GM18519 (cell line): Measurements from ENCODE around the gene IFIT1B.
"Not testable (repeated sequence)": the region's sequence is repeated elsewhere in the genome, so short reads cannot be mapped to it uniquely, and the experiment has no call there.

Source experiments
- ATAC-seq: cut with Tn5 transposase; IDR thresholded peaks from one replicate; pipeline ENCODE4 v1.9.1; 2021; ENCODE audit warnings: mild to moderate bottlenecking, moderate library complexity; ENCODE audit not compliant: unreplicated experiment, low FRiP score

The IFIT1B gene, protein sequence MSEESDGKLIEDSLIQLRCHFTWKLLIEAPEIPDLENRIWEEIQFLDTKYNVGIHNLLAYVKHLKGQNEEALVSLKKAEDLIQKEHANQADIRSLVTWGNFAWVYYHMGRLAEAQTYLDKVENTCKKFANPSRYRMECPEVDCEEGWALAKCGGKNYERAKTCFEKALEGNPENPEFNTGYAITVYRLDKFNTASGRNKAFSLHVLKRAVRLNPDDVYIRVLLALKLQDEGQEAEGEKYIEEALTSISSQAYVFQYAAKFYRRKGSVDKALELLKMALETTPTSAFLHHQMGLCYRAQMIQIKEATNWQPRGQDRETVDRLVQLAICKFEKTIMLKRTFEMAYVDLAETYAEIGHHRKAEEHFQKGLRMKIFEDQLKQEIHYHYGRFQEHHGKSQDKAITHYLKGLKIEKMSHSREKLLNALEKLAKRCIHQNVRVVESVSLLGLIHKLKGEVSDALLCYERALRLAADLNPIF

DNA sequence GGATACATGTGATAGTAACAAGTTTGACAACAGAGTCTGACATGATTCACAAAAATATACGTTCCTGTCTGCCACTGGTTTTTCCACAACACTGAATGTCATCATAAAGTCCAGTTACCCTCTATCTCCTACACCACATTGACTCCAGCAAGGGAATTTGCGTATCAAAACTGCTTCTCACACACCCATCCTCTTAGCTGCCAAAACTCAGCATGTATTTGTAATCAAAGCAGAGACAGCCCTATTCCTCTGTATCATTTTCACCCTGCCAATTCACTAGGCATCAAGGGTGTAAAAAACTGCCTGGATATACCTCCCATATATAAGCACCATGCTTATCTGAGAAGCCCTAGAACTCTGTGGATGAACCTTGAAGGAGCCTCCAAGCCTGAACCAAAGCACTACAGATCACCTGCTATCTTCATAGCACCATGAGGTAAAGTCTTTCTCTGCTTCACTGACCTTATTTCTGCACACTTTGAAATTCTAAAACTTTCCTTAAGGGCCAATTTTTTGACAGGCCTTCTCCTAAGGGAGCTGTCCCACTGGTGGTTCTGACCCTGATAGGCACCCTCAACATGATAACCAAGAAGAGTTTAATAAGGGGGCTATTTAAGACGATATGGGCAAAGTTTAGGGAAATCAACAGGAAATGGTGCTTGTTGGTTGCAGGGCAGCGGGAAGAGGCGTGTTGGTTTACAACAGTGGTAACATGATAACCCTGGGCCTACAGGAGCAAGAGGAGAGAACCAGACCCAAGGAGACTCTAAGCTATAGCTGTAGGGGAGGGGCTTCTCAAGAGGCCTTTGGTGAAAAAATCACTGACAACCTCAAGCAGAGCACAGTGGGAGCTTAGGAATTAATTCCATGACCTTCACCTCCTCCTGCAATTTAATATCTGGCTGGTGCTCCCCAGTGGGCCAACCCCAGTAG lies at the start of gene IFIT1B:
Gene IFIT1B (plus strand): TSS at position 352 of the 933 bp plus-strand sequence. CDS start 80 bp downstream, at position 432.
- no peak for ATAC-seq

DNA sequence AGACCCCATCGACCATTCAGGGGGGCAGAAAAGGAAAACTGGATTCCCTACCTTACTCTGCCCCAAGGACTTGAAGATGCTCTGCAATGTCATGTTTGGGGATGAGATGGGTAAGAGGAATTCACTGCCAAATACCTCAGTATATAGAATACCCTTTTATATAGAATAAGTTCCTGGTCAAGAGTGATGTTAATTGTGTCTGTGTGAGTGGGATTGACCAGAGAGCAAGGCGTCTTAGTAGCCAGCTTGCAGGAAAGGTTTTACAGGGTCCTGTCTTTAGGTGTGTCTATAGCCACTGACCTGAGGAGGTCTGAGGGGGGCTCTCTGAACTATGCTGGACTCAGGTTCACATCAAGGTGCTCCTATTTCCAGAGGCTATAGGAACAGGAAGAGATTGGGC lies 48.7 kb upstream of the IFIT1B start:
- ATAC-seq = no peak

DNA sequence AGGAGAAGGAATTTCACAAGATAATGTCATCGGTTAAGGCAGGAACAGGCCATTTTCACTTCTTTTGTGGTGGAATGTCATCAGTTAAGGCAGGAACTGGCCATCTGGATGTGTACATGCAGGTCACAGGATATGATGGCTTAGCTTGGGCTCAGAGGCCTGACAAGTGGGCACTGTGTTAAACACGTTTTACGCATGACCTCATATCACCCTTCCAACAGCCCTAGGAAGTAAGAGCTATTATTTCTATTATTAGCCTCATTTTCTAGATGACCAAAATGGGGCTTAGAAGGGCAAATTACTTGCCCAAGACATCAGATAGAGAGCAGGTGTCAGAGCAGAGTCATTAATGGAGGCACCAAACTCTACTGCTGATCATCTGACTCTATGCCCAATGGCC lies 47.8 kb upstream of the IFIT1B start:
- ATAC-seq = not testable (repeated sequence)

DNA sequence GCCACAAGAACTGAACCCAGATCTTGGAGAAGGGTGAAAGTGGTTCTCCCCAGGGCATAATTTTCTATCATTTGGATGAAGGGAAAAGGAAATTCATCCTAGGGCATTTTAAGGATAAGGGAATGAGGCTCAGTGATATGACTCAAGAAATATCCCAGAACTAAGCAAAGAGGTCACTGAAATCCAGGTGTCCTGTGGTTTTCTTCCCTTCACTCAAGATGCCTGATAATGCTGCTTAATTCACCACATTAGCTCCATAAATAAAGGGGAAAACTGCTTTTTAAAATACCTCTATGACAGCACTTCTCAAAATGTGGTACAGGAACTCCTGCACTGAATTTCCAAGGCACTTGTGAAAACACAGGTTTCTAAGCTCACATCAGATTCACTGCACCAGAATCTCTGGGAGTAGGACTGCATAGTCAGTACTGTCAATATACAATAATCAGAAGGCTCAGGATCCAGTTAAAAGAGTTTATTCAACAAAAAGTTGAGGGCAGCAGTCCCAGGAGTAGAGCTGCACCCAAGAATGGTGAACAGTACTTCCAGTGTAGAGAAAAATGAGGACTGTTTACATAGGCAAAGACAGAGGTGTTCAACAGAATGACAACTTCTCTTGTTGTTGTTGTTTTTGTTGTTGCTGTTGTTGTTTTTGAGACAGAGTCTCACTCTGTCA lies 47.2 kb upstream of the IFIT1B start:
- no peak for ATAC-seq

DNA sequence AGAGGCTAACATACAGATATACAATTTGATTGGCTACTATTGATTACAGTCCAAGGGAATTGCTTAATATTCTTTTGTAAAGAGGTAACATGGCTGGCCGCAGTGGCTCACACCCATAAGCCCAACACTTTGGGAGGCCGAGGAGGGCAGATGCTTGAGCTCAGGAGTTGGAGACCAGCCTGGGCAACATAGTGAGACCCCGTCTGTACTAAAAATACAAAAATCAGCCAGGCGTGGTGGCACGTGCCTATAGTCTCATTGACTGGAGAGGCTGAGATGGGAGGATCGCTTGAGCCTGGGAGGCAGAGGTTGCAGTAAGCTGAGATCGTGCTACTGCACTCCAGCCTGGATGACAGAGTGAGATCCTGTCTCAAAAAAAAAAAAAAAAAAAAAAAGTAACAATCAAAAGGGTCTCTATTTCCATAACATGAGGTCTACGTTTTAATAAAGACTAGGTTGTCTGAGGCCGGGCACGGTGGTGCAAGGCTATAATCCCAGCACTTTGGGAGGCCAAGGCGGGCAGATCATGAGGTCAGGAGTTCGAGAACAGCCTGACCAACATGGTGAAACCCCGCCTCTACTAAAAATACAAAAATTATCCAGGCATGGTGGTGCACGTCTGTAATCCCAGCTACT lies 46.3 kb upstream of the IFIT1B start:
- not testable (repeated sequence) for ATAC-seq

DNA sequence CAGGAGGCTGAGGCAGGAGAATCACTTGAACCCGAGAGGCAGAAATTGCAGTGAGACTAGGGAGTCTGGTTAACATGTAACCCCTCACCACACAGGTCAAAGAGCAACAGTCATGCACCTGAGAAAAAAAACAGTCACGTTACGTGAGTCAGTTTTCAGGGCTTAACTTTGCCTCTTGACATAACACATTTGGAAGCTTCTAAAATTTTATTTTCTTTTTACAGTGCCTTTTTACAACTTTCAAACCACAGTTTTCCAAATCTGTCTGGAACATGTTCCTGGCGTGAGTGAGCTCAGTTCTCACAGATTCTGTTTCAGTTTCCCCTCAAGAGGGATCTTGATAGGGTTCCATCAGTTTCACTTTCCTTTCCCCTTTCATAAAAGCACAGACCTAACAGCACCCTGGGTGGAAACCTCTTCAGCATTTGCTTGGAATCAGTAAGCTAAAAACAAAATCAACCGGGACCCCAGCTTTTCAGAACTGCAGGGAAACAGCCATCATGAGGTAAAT lies 45.7 kb upstream of the IFIT1B start:
- ATAC-seq = peak; percentile 39

DNA sequence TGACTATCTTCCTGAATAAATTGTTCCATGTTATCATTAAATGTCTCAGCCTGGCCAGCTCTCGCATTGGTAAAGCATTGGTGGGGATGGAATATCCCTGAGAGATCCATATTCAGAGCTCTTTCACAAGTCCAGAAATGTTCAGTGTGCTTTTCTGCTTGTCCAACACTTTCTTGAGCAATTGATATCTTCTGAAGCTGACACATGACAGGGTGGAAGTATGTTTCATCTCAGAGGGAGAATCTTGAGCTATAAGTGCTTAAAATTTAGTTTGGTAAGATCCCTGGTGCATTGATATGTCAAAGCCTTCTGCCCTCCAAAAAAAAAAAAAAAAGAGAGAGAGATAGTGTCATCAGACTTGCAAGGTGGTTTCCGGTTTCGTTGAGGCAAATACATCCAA lies 42.6 kb upstream of the IFIT1B start:
- ATAC-seq = no peak

DNA sequence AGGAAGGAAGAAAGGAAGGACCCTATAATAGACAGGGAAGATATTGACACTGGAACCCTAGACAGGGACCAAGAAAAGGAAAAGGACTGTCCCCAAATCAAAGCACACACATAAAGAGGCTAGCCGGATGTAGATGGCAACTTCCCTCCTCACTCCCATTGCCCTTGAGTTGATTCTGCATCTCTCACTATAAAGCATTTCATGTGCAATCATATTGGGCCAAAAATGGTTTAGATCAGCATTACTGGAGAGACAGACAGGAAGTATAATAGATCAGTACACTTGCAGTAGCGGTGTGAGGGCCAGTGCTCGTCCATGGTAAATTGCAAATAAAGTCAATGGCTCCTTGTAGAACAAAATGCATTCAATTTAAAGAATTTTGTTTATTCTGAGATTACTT lies 41.6 kb upstream of the IFIT1B start:
- ATAC-seq = no peak

DNA sequence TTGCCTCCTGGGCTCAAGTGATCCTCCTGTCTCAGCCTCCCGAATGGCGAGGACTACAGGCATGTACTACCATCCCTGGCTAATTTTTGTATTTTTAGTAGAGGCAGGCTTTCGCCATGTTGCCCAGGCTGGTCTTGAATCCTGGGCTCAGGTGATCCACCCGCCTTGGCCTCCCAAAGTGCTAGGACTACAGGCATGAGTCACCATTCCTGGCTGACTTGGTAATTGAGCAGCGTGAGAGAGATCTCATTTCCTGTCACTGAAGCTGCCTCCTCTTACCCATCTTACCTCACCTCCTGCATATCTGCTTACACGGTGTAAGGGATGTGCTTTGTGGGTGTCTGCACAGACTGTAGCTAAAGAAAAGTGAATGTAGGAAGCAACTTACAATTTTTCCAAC lies 40.4 kb upstream of the IFIT1B start:
- ATAC-seq = no peak

DNA sequence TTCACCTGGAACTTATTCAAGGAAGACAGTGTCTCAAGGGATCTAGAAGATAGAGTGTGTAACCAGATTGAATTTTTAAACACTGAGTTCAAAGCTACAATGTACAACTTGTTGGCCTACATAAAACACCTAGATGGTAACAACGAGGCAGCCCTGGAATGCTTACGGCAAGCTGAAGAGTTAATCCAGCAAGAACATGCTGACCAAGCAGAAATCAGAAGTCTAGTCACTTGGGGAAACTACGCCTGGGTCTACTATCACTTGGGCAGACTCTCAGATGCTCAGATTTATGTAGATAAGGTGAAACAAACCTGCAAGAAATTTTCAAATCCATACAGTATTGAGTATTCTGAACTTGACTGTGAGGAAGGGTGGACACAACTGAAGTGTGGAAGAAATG lies 39.1 kb upstream of the IFIT1B start:
- ATAC-seq = no peak

DNA sequence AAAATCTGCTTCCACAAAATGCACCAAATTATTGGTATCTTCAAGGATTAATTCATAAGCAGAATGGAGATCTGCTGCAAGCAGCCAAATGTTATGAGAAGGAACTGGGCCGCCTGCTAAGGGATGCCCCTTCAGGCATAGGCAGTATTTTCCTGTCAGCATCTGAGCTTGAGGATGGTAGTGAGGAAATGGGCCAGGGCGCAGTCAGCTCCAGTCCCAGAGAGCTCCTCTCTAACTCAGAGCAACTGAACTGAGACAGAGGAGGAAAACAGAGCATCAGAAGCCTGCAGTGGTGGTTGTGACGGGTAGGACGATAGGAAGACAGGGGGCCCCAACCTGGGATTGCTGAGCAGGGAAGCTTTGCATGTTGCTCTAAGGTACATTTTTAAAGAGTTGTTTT lies 38.0 kb upstream of the IFIT1B start:
- ATAC-seq = no peak

DNA sequence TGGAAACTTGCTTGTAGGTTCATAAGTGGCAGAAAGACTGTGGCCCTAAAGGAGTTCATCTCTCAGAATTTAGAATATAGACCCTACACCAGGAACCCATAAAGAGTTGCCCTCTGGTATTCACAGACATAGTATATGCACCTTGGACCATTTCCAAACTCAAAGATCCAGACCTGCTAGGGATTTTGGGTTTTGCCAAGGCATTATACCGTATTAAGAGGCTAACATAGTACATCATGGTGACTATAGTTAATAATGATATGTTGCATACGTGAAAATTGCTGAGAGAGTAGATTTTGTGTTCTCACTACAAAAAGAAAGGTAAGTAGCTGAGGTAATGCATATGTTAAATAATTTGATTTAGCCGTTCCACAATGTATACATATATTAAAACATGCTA lies 36.2 kb upstream of the IFIT1B start:
- no peak for ATAC-seq

DNA sequence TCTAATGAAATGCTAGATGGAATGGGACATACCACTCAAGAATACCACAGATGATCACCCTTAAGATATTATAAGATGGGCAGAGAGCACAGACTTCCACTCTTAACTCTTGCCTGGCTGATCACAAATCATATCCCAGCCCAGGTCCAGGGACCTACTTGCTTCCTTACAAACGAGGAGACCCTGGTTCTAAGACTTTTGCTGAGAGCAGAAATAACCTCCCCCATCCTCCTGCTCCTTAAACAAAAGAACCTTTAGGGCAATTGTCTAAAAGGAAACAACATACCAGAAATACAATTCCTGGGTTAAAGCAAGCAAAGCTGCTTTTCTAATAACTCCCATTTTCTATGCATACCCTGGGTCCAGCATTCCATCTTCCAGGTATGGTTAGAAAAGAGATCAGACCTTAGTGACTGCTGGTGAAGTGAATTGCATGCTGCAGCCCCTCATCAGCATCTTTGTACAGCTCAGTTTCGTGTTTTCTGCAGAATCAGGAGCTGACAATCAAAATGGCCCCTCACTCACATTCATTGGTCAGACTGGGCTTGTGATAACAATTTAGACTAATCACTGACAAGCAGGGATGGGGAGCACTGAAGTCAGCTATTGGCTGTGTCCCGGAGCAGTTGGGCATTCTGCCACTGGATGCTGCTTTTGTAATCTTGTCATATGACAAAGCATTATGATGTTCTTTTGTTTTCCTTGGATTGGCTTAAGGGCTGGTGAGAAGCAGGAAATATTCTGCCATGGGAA lies 35.5 kb upstream of the IFIT1B start:
- ATAC-seq = no peak

DNA sequence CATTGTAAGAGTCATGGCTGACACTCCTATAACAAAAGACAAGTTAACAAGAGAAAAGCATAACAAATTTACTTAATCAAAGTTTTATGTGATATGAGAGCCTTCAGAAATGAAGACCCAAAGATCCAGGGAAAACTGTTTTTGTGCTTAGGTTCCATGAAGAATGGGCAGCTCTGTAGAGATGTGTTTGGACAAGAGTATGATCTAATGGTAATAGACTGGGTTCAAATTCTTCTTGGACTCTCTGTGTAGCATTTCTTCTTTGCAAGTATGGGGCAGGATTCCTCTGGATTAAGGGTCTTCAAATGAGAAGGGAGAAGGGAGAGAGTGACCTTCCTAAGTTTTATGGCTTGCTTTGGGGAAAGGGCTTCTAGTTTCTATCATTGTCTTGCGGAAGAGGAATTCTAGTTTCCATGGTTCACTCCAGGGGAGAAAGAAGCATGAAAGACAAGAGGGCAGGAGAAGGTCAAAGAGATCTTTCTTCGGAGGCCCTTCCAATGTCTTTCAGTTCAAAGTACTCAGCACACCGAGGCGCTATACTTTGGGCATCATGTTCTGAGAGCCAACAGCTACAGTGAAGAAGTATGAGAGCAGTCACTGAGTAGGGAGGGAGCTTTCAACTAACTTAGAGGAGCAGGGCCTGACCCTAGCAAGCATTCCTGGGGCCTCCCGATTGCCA lies 34.6 kb upstream of the IFIT1B start:
- ATAC-seq = no peak

DNA sequence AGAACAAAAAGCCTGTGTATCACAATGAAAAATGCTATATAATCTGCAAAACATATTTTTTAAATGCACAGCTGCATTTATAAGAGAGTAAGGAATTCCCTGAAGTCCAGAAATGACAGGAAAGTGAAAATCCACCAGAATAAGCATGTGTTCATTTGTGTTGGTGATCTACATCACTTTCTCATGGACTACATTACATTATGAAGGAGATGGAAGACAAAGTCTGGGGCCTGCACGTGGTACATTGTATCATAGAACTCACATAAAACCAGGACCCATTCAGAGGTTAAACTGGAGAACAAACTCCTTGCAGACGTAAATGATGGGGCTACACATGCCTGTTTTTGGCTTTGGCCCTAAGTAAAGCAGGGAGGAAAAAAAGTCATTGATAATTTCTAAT lies 33.7 kb upstream of the IFIT1B start:
- no peak for ATAC-seq

DNA sequence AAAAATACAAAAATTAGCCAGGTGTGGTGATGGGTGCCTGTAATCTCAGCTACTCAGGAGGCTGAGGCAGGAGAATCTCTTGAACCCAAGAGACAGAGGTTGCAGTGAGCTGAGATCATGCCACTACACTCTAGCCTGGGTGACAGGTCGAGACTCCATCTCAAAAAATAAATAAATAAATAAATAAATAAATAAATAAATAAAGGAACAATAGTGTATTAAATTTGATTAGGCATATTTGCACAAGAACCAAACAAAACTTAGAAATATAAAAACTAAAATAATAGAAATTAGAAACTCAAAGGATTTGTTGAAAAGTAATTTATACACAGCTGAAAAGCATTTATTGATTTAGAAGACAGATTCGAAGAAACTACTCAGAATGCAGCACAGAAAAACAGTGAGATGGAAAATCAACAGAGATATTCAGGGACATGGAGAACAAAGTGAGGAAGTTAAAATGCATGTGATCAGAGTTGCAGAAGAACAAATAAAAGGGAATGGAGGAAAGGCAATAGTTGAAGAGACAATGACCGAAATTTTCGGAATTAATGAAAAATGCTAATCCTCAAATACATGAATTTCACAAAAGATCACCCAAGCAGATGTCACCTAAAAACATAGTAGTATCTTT lies 32.4 kb upstream of the IFIT1B start:
- no peak for ATAC-seq

DNA sequence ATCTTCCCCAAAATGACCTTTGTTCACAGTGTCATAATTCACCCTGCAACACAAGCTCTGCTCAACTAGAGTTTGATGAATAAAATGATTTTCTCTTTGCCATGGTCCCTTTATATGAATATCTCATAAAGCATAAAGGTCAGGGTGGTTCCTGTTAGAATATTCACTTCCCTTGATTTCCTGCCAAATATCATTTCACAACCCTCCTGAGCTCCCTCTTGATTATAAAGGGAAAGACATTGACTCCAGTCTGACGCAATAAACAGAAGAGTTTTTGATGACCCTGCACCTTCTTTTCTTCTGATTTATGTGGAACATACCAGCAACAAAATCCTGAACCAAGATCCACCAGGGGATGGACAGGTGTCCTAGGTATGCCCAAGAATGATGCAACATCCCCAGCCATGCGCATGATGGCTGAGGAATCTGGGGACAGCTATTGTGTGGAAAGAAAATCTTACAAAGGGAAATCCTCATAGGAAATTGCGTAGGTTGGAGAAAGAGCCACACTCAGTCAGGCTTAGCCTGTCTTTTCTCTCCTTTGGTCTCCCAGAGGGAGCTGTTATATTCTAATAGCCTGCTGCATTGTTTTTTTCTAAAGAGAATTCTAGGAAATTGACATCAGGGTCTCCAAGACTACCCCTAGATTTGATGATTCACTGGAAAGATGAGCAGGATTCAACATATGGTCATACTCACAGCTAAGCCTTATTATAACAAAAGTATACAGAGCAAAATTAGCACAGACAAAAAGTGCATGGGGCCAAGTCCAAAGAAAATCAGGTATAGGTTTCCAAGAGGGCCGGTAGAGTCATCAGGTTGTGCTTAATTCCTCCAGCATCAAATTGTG lies 31.2 kb upstream of the IFIT1B start:
- no peak for ATAC-seq
